RPMI7951 (cell line): ENCODE measurements around the gene RRH. TPM values are rescaled to one million over a fixed set of nuclear protein-coding genes. Genes with fewer than 3 reads are reported as not detected.
"Not testable (repeated sequence)": the region's sequence is repeated elsewhere in the genome, so short reads cannot be mapped to it uniquely, and the experiment has no call there.

Experiments used
- DNase-seq: peaks from one replicate; pipeline ENCODE4 v3.0.0-alpha.2; 2012; ENCODE audit warnings: low read depth
- total RNA-seq: library from RNA; depleted of rRNA; stranded (reverse); fragments of >200 nt; shearing (Covaris generic); gene quantifications from 2 replicates; pipeline ENCODE4 v1.2.3, GENCODE V29; 2014; rRNA removed

Gene RRH, protein sequence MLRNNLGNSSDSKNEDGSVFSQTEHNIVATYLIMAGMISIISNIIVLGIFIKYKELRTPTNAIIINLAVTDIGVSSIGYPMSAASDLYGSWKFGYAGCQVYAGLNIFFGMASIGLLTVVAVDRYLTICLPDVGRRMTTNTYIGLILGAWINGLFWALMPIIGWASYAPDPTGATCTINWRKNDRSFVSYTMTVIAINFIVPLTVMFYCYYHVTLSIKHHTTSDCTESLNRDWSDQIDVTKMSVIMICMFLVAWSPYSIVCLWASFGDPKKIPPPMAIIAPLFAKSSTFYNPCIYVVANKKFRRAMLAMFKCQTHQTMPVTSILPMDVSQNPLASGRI
- total RNA-seq: not detected in 2 replicates

DNA sequence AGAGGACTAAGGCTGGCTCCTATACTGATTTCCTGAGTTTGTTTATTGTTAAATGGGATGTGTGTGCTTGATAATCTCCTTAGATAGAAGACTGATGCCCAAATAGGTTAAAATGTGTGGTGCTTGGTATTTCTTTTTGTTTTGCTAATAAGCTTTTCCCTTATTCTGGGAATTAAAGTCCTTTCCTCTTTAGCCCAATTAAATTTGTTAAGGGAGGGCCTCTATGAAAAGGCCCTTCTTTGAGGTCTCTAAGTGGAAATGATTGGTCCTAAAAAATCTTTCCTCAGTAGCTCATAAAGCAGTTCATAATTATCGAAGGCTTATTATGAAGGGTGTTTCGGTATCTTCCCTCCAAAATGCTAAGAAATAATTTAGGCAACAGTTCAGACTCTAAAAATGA lies at the start of gene RRH:
TSS of gene RRH (plus strand) at position 301 of the 400 bp plus-strand sequence. CDS start at position 357, 56 bp downstream.
- DNase-seq: no peak

GRCh38 chr4:109782092-109782491 lies 45.7 kb upstream of the RRH start:
- DNase-seq: not testable (repeated sequence)

DNA sequence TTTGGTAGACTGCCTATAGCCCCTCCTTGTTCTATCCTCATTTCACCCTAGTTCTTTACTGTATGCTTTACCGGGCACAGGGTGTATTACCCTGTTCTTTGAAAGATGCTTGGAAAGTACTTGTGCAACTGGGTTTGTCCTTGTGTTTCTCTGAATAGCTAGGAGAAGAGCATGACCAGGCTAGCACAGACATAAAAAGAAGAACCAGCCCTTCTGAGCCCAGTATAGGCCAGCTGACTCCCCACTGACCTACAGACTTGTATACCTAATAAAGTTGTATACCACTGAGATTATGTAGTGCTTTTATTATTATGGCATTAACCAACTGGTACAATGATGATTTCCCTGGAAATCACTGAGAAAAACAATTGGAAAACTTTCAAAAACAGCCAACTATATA lies 40.9 kb upstream of the RRH start:
- DNase-seq: no peak

- DNase-seq: no peak
These were observed 40.0 kb upstream of the RRH start for GRCh38 chr4:109787807-109788206.

GRCh38 chr4:109795059-109795458 lies 32.7 kb upstream of the RRH start:
- no peak for DNase-seq

- DNase-seq: no peak
These were observed 28.9 kb upstream of the RRH start for GRCh38 chr4:109798866-109799265.

- no peak for DNase-seq
These were observed 26.5 kb upstream of the RRH start for GRCh38 chr4:109801099-109801789.

DNA sequence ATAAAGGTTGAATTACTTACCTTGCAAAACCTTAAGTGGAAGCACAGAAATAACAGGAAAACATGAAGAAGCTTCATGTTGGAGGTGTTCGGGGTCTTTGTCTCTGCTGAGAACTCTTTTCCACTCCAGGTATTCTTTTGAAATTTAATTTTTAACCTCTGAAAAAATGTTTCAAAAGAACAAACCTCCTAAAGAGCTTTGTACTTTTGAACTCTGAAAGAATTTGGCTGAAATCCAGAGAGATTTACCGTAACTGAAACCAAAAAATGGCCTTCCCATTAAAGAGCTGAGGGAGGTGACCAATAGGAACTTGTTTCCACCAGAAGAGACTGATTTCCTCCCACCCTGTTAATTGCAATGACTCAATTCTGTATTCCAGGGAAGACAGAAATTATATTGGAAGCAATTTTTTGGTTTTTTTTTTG lies 25.9 kb upstream of the RRH start, which contains the start of gene CFI:
TSS of gene CFI (minus strand) at position 105 of the 425 bp plus-strand sequence. CDS start at position 77, 28 bp downstream.
- DNase-seq: peak; percentile 66

GRCh38 chr4:109803924-109804571 lies 23.7 kb upstream of the RRH start:
- DNase-seq: peak; percentile 62

DNA sequence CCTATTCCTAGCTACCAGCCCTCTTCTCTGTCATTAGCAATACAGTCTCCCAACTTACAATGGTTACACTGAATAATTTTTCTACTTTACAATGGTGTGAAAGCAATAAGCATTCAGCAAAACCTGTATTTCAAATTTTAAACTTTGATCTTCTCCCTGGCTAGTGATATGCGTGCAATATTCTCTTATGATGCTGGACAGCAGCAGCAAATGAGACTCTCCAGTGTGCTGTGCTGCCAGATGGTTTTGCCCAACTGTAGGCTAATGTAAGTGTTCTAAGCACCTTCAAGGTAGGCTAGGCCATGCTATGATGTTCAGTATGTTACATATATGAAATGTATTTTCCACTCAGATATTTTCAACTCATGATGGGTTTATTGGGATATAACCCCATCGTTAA lies 18.1 kb upstream of the RRH start:
- DNase-seq: no peak

DNA sequence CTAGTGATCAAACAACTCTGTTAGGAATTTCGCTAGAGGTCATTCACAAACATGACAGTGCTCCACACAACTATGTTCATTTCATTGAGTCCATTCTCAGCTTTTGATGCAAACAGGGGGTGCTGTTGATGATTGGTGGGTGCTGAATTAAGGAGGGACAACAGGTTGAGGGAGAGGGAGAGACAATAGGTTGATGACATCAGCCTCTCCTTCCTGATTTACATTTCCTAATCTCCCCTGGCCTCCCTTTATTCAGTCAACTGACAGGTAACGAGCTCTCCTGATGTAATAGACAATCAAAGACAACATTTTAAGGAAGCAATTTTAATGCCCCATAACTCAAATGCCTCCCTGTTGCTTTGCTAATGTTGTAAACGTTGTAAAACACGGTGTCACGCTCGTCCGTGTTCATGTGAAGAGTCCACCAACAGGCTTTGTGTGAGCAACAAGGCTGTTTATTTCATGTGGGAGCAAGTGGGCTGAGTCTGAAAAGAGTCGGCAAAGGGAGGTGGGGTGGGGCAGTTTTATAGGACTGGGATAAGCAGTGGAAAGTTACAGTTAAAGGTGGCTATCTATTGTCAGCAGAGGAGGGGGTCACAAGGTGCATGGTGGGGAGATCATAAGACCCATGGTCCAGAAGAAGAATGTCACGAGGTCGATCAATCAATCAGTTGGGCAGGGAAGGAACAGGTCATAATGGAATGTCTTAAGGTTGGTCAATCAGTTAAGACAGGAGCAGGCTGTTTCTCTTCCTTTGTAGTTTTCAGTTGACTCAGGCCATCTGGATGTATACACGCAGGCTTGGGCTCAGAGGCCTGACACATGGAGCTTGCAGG lies 17.0 kb upstream of the RRH start:
- DNase-seq: no peak

GRCh38 chr4:109811707-109812106 lies 16.1 kb upstream of the RRH start:
- DNase-seq: no peak

DNA sequence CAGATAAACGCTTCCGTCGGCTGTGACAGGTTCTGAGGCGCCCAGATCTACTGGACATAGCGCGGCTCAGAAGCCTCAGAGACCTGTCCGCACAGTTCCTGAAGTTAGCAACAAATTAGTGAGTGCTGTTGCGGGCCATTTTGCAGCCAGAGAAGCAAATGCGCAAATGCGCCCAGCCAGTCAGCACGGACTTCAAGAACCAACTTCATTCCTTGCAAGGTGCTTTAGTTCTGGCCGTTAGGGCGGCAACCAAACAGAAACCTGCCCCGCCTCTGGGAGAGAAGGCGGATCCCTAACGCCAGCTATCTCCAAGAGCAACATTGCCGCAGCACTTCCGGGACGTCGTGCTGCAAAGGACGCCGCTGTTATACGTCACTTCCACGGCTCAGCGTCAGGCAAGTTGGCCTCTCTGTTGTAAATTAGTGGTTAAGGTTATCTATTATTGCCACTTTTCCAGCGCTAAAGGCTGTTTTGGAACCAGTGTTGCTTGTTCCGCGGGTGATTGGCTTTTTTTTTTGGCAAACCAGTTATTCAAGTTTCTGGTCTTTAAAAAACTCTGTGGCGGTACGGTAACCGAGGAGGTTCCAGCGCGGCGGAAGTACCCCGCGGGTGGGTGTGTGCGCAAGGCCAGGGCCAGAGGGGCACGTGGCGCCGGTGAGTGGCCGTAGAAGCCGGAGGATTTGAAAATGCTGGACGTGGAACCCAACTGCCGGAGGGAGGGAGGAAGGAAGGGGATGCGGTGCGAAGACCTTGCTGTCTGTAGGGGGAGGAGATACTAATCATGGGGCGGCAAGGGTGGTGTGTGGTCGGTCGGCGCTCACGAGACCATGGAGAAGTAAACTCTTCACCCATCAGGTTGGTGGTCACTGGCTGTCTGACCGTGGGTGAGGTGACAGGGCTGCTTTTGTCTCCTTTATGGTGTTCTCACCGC lies 12.4 kb upstream of the RRH start, which contains the start of gene GAR1:
TSS of gene GAR1 (plus strand) at position 612 of the 931 bp plus-strand sequence. CDS start 403 bp downstream, outside the sequence.
- DNase-seq: peak; percentile 89

- DNase-seq: no peak
These were observed 11.7 kb upstream of the RRH start for GRCh38 chr4:109816082-109816442.

DNA sequence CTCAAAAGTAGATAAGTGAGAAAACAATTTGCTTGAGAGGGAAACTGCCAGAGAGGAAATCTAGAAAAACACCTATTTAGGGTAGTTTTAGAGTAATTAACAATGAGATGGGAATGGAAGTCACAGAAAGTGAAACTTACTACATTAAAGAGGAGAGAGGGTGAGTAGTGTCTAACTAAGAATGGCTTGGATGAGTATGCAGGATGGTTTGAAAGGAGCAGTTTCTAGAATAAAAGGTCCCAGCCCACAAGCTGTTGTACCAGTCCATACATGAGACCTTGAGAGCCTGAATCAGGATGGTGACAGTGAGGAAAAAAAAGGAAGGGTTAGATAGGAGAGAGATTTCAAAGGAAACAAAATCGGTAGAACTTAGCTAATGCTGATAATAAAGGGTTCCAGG lies 10.9 kb upstream of the RRH start:
- no peak for DNase-seq

GRCh38 chr4:109818268-109818667 lies 9.5 kb upstream of the RRH start:
- no peak for DNase-seq

- no peak for DNase-seq
These were observed 7.2 kb upstream of the RRH start for GRCh38 chr4:109820563-109820962.

- no peak for DNase-seq
These were observed 6.6 kb upstream of the RRH start for GRCh38 chr4:109821185-109821584.

GRCh38 chr4:109826719-109827118 lies 1.1 kb upstream of the RRH start:
- DNase-seq: peak; percentile 14

- DNase-seq: no peak
These were observed 6.0 kb downstream of the RRH start for GRCh38 chr4:109833756-109834155.
